ENCODE data around the gene XIRP1.

DNA sequence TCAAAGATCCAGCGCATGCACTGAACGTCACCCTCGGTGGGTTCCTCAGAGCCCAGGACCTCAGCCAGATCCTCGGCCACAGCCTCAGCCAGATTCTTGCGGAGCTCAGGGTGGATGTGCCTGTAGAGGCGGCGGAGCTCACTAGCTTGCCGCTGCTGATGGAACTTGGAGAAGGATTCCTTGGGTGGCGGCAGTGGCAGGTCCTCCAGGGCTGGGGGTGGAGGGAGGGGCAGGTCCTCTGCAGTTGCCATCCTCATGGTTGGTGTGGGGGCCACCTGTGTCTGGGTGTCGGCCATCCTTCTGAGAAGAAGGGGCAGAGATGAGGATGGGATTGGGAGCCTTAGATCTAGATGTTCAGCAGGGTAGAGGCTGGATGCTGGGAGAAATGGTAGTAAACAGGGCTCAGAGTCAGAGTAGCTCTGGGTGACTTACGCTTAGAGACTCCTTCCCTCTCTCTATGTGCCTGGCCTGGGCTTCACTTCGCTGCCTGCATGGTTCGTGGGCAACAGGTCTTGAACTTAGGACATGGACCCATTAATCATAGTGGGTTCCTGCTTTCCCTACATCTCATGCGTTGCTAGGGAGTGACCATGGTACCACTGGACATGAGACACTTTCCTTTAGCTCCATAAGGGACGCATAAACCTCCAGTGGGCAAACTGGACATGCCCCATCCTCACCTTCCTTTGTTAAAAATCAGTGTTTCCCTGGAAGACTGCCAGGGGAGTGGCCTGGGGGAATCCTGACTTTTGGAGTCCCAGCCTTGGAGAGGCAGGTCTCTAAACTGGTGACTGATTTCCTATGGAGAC is 3.0 kb downstream of the XIRP1 start:
- TF ChIP-seq, protein P1, sequence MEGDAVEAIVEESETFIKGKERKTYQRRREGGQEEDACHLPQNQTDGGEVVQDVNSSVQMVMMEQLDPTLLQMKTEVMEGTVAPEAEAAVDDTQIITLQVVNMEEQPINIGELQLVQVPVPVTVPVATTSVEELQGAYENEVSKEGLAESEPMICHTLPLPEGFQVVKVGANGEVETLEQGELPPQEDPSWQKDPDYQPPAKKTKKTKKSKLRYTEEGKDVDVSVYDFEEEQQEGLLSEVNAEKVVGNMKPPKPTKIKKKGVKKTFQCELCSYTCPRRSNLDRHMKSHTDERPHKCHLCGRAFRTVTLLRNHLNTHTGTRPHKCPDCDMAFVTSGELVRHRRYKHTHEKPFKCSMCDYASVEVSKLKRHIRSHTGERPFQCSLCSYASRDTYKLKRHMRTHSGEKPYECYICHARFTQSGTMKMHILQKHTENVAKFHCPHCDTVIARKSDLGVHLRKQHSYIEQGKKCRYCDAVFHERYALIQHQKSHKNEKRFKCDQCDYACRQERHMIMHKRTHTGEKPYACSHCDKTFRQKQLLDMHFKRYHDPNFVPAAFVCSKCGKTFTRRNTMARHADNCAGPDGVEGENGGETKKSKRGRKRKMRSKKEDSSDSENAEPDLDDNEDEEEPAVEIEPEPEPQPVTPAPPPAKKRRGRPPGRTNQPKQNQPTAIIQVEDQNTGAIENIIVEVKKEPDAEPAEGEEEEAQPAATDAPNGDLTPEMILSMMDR (IDR thresholded peaks at IDR 0.05) = no peak
- TF ChIP-seq EP300 (IDR thresholded peaks at IDR 0.05) (no peak), POLR2AphosphoS5 (IDR thresholded peaks at IDR 0.05) (no peak)

All from gastroesophageal sphincter (tissue), 3 donors.